Activated CD8-positive, alpha-beta memory T cell treated with anti-CD3 and anti-CD28 coated beads for 48 hours (primary cell): ENCODE data around the gene APC.
"Not testable (repeated sequence)": the region's sequence is repeated elsewhere in the genome, so short reads cannot be mapped to it uniquely, and the experiment has no call there.

Experiments
- DNase-seq, 3 experiments: peaks; one replicate each; pipeline ENCODE4 v3.0.0-alpha.2; 2020; ENCODE audit warnings: low read depth in 2 of 3, low spot score in 2 of 3

APC gene

DNA sequence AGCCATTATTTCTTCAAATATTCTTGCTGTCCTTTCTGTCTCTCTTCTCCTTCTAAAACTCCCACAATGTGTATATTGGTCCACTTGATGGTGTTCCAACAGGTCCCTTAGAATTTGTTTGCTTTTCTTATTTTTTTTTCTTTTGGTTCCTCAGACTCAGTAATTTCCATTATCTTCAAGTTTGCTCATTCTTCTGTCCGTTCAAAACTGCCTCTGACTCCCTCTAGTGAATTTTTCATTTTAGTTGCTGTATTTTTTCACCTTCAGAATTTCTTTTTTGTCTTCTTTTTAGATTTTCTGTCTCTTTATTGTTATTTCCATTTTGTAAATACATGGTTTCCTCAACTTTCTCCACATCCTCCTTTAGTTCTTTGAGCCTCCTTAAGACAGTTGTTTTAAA is 117.0 kb downstream of the APC start:
- no peak for DNase-seq

DNA sequence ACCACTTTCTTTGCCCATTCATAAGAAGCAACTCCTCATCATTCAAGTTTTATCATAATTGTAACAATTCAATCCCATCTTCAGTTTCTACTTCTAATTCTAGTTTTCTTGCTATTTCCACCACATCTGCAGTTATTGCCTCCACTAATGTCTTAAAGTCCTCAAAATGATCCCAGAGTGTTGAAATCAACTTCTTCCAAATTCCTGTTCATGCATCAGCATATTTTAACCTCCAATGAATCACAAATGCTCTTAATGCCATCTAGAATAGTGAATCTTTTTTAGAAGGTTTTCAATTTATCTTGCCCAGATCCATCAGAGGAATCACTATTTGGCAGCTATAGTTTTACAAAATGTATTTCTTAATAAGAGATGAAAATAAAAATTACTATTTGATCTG is 120.2 kb downstream of the APC start:
- DNase-seq: no peak

DNA sequence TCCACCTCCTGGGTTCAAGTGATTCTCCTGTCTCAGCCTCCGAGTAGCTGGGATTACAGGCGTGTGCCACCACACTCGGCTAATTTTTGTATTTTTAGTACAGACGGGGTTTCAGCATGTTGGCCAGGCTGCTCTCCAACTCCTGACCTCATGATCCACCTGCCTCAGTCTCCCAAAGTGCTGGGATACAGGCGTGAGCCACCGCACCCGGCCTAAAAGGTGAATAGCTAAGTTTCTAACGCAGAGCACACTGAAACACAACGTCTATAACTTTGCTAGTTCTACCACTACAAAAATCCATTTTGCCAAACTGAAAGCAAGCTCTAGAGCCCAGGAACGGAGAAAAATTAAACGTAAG is 122.9 kb downstream of the APC start:
- not testable (repeated sequence) for DNase-seq

DNA sequence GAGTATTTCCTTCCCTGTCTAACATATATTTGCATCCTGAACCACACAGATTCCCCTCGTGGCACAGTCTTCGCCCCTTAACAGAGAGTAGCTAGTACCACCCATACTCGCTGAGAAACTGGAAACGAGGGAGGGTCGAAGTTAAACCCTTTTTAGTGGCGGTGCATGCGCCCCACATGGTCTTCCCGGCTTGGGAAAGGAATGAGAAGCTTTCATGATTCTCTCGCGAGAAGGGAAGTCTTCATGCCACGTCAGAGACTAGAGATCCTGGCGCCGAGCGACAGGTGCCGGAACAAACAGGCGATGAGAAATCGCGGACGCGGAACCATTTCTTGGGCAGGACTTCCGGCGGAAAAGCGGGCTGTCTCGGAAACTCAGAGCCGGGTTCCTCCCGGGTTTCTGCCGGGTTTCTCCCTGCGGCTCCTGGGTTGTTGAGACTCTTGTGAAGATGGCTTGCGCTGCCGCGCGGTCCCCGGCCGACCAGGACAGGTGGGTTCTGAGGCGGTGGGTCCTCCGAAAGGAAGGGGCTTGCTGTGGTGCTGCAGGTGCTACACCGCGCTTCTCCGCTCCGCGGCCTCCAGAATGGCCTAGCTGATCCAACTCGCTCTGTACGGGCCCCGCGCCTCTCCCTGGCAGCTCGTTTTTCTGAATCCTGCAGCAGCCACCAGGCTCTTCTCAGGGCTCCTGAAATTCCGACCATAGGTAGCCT is 123.4 kb downstream of the APC start, which contains the start of gene SRP19:
Gene SRP19, plus strand, starts transcription at position 359 of the 709 bp plus-strand sequence. Its CDS starts 90 bp downstream, at position 449.
- peak; percentile 74 to 83 (median 77) for DNase-seq

DNA sequence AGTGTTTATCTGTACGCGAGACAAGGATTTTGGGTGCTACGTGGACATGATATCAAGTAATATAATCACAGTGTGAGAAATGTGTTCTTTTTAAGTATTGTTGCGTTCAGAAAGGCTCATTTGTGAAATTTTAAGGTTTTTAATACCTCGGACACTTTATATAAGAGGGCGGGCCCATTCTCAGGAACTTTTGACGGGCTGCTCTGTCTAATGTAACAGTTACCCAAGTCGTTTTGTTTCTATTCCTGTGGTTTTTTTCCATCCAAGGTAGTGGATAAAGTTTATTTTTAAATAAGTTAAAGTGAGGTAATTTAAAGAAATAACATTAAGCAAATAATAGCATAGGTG is 123.9 kb downstream of the APC start:
- no peak for DNase-seq

DNA sequence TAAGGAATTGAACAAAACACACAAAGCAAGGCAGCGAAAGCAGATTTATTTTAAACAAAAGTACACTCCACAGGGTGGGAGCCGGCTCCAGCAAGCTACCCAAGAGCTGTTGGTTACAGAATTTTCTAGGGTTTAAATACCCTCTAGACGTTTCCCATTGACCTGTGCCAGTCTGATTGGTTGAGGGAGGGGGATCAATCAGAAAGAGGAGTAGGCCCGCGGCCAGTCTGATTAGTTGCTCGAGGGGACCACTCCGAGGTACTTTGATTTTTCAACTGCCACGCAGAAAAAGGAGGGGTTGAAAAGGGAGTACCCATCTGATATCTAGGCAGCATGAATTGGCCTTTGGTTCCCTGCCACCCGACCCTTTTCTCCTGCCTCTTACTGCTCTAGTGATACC is 124.4 kb downstream of the APC start:
- no peak for DNase-seq

DNA sequence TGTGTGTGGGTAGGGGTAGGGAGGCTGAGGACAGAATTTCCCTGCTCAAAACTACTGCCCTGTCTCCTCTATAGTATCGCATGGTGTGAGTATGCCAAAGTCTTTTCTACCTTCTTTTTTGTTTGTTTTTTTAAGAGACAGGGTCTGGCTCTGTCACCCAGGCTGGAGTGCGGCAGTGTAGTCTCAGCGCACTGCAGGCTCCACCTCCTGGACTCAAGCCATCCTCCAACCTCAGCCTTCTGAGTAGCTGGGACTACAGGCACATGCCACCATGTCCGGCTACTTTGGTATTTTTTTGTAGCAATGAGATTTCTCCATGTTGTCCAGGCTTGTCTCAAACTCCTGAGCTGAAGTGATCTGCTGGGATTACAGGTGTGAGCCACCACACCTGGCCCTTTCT is 125.9 kb downstream of the APC start:
- DNase-seq: no peak

DNA sequence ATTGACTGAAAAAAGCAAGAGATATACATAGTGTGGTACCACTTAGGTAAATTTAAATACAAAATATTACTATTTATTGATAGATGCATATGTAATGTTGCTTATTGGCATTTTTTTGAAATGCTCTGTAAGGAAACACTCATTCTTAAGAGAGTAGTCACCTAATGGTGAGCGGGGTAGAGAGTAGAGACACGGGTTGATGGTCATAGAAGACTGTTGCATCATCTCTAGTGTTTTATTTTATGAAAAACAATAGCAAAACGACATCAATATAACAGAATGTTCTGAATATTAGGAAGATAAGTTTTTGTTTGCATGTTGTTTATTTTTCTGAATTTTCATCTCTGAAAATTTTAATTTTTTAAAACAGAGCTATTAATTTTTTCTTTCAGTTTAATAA is 127.4 kb downstream of the APC start:
- DNase-seq: no peak

DNA sequence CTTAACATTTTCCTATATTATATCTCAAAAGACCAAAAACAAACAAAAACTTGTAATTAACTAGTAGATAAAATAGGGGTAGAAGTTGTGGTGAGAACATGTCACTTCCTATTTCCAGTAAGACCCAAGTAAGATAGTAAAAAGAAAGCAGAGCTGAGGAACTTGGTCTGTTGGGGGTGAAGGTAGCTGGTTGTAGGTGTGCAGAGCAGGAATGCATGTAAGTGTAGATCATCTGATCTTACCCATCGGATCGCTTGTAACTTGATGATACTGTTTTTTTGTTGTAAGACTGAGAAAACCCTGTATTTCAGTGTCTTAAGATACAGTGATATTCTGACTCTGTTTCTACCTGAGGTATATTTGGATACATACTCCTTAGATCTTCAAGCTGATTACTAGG is 129.1 kb downstream of the APC start:
- no peak for DNase-seq

DNA sequence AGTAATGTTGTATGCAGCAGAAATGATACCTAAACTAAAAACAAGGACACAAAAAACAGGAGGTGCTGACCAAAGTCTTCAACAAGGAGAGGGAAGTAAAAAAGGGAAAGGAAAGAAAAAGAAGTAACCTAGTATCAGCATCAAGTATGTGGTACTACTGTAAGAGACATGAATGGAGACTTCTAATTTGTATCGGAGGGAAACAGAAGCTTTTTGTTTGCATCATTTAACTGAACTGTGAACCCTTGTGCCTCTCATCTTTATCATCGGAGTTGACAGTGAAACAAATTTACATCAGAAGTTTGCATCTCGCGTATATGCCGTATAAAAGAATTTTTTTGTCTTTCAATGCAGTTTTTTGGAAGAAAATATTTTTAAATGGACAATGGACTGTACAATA is 129.7 kb downstream of the APC start:
- no peak for DNase-seq

DNA sequence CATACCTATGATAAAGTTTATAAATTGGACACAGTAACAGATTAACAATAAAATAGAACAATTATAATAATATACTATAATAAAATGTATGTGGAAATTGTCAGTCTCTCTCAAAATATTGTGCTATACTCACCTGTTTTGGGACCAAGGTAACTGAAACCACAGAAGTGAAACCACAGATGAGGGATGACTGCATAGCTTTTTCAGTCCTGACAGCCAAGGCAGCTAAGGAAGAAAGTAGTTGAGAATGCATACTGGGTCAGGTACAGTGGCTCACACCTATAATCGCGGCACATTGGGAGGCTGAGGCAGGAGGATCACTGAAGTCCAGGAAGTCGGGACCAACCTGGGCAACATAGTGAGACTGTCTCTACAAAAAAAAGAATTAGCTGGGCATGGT is 132.3 kb downstream of the APC start:
- no peak for DNase-seq

DNA sequence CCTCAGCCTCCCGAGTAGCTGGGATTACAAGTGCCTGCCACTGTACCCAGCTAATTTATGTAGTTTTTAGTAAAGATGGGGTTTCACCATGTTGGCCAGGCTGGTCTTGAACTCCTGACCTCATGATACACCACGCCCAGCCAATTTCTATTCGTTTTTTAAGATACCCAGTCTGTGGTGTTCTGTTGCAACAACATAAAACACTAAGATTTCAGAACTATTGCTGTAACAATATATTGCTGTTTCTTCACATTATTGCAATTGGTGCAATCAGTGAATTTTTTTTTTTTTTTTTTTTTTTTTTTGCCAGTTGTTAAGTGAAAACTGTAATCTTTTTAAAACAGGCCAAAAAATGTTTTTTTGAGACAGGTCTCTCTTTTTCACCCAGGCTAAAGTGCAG is 133.3 kb downstream of the APC start:
- DNase-seq: no peak

DNA sequence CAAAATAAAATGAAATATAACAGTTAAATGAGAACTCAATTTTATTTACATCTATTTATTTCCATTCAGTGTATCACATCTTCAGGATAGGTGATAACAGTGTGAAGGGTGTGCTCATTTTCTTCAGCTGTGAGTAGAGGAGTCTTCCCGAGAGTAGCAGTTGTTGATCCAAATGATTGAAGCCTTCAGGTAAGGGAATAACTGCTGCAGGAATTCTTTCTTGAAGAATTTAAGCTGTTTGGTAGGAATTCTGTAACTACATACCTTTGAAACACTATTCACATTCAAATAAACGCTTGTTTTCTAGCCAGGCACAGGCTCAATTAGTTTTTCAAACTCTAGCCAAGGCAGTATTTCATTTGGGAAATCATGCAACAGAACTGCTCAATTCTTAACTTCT is 138.7 kb downstream of the APC start:
- no peak for DNase-seq

DNA sequence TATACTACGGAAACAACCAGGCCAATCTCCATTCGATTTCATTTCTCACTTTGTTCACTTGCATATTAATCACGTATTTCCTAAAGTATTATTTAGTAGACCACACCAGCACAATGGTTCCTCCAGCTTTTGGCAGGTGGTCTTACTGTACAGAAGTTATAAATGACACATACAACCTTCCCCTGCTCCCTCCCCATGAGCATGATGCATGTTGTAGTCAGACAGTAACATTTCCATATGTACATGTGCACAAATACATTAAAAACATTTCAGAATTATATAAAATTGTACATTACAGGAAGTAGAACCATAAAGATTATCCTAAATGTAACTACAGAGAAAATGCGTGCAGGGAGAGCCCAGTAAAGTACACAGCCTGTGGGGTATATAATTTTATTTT is 140.4 kb downstream of the APC start:
- DNase-seq: no peak

DNA sequence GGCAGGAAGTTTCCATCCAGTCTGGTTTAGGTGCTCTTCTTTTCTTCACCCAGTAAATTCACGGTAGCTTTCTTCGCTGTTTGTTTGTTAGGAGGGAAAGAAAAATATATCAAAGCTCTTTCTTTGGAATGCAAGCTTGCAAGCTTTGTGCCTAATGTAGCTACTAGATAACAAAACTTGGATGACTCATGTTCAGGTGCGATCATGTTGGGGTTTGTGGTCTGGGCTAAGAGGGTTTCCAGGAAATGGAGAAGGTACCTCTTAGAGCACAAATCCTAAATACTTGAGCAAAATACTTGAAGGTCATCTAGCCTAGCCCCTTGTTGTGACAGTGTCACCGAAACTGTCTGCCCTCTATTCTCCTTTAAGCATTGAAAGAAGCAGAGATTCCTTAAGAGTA is 141.1 kb downstream of the APC start:
- DNase-seq: no peak

DNA sequence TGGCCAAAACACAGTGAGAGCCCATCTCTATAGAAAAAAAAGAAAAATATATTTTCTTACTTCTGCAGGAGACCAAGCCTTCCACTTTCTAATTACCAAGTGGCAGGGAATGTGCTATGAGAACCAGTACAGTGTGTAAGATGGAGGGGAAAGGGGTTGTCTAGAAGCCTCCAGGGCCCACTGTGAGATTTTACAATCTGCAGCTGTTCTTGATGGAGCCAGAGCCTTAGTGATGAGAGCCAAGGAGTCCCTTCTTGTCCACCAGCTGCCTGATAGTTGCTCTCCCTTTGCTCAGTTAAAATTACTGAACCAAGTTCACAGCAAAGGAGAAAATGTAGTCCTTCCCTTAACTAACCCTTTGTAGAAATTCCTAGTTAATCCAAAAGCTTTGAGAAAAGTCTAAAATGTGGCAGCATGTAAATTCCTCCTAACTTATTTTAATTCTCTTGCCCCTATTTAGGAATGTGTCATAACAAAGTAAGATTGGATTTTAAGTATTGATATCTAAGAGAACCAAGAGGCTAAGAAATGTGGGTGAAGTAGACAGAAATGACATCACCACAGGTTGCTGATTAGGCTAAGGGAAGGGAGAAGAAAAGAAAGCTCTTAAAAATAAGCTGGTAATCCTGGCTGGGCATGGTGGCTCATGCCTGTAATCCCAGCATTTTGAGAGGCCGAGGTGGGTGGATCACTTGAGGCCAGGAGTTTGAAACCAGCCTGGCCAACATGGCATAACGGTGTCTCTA is 142.7 kb downstream of the APC start:
- DNase-seq: no peak

DNA sequence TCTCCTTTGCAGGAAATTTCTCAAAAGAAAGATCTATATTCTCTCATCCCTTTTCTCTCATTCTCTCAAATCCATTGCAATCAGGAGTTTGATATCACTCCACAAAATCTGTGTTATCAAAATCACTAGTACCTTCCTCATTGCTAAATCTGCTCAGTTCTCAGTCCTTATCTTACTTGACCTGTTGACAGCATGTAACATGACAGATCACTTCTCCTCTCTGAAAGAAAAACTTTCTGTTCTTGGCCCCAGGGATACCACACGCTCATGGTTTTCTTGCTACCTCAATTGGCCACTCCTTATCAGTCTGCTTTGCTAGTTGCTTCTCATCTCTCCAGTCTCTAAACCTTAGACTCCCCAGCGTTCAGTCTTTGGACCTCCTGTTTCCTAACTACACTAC is 145.5 kb downstream of the APC start:
- DNase-seq: no peak

DNA sequence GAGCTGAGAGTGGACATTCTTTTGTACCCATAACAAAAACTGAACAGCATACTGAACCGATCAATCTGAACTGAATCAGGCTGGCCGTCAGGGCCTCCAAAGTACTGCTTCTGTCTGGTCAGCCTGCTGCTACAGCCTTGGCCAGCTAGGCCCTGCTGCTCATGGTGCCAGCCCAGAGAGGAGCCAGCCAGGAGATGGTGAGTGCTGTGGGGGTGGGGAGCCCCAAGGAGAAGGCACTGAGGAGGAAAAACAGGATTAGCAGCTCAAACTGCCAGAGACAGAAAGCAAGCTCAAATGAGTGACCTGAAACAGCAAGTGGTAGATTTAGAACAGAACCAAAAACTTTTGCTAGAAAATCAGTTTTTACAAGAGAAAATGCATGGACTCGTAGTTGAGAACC is 147.3 kb downstream of the APC start:
- no peak for DNase-seq

DNA sequence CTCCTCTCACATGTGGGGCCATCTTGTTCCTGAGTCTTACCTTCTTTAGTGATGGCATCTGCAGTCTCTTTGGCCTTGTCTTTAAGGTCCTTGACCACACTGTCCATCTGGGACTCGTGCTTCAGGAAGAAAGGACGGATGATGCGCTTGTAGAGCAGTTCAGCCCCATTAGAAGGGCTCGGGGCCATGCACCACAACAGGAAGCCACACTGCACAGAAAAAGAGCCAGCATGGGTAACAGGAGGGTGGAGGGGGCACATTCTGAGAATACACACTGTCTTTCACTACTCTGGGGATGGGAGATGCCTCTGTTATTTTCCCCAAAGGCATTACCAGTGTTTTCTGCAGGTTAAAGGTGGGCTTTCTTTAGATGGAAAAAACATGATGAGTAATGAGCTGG is 149.3 kb downstream of the APC start:
- DNase-seq: no peak

DNA sequence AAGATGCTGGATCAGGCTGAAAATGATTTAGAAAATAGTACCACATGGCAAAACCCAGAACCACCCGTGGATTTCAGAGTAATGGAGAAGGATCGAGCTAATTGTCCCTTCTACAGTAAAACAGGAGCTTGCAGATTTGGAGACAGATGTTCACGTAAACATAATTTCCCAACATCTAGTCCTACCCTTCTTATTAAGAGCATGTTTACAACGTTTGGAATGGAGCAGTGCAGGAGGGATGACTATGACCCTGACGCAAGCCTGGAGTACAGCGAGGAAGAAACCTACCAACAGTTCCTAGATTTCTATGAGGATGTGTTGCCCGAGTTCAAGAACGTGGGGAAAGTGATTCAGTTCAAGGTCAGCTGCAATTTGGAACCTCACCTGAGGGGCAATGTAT is 154.4 kb downstream of the APC start:
- DNase-seq: not testable (repeated sequence)

DNA sequence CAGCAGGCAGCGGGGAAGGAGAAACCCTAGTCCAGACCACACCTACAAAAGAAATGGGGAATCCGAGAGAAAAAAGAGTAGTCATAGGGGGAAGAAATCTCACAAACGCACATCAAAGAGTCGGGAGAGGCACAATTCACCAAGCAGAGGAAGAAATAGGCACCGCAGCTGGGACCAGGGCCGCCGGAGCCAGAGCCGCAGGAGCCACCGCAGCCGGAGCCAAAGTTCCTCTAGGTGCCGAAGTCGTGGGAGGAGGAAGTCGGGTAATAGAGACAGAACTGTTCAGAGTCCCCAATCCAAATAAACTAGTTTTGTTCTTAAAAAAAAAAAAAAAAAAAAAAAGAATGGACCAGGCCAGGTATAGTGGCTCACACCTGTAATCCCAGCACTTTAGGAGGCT is 155.1 kb downstream of the APC start:
- DNase-seq: no peak

DNA sequence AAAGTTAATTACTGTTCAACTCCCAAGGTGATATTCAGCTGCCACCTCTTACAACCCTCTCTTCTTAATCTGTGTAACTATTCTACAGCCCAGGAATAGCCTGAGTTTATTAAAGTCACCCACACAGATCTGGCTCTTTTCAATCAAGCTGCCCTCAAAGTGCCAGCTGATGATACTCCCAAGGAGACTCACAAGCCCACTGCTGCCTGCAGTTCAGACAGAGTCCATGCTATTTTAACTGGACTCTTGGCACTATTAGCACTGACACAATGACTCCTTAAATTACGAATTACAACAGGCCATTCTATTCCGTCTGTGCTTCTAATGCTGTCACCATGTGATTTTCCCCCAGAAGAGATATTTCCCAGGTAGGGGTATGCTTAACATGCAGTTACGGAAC is 158.0 kb downstream of the APC start:
- DNase-seq: no peak
